ENCODE measurements around the gene HYKK.
"Not testable (repeated sequence)": the region's sequence is repeated elsewhere in the genome, so short reads cannot be mapped to it uniquely, and the experiment has no call there.

Gene HYKK, protein sequence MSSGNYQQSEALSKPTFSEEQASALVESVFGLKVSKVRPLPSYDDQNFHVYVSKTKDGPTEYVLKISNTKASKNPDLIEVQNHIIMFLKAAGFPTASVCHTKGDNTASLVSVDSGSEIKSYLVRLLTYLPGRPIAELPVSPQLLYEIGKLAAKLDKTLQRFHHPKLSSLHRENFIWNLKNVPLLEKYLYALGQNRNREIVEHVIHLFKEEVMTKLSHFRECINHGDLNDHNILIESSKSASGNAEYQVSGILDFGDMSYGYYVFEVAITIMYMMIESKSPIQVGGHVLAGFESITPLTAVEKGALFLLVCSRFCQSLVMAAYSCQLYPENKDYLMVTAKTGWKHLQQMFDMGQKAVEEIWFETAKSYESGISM

GRCh38 chr15:78506971-78507830 lies at the start of gene HYKK:
Gene HYKK, plus strand, starts transcription at chr15:78507577. Its CDS starts 5,512 bp downstream, at chr15:78513089.
- TF ChIP-seq POLR2A (IDR thresholded peaks at IDR 0.05; ENCODE audit: low read length): no peak
- TF ChIP-seq GATA1 (IDR thresholded peaks at IDR 0.05; ENCODE audit: low read depth, low read length): no peak
- peak; percentile 68 to 69 for DNase-seq

DNA sequence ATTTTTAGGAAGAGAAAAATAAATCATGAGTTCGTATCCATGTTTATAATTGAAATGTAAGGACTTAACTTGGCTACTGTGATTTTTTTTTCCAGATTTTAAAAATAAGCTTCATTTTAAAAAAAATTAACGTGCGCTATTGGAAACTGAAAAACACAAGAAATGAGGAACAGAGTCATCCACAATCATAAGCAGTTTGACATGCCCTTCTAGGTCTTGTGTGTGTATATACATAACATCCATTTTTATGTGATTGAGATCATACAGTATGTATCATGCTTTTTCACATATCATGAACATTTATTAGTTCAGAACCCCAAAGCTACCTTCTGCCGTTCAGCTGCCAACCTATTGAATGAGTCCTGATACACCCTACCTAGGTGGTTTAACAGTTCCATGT lies 46.6 kb upstream of the HYKK start:
- DNase-seq: no peak
- TF ChIP-seq POLR2A (IDR thresholded peaks at IDR 0.05; ENCODE audit: low read length) (no peak), GATA1 (IDR thresholded peaks at IDR 0.05; ENCODE audit: low read depth, low read length) (no peak)

- TF ChIP-seq POLR2A (IDR thresholded peaks at IDR 0.05; ENCODE audit: low read length) (no peak), GATA1 (IDR thresholded peaks at IDR 0.05; ENCODE audit: low read depth, low read length) (no peak)
- DNase-seq: no peak
These were observed 46.0 kb upstream of the HYKK start for GRCh38 chr15:78461171-78461888.

GRCh38 chr15:78469031-78469430 lies 38.3 kb upstream of the HYKK start:
- no peak for TF ChIP-seq GATA1 (IDR thresholded peaks at IDR 0.05; ENCODE audit: low read depth, low read length)
- no peak for TF ChIP-seq POLR2A (IDR thresholded peaks at IDR 0.05; ENCODE audit: low read length)
- DNase-seq: no peak

- DNase-seq: no peak
- TF ChIP-seq POLR2A (IDR thresholded peaks at IDR 0.05; ENCODE audit: low read length) (no peak), GATA1 (IDR thresholded peaks at IDR 0.05; ENCODE audit: low read depth, low read length) (no peak)
These were observed 30.1 kb upstream of the HYKK start for GRCh38 chr15:78477295-78477694.

DNA sequence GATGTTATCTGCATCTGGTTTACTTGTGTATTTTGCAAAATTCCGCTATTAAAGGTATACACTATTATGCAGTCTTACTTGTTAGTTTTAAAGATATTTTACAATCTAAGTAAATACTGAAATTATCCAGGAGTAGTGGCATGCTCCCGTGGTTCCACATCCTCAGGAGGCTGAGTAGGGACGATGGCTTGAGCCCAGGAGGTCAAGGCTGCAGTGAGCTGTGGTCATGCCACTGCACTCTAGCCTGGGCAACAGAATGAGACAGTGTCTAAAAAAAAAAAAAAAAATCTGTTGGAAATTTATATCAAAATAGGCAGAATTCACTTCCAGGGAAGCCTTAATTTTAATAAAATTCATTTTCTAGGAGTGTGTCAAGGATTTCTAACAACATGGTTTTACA lies 27.7 kb upstream of the HYKK start:
- DNase-seq: no peak
- no peak for TF ChIP-seq GATA1 (IDR thresholded peaks at IDR 0.05; ENCODE audit: low read depth, low read length)
- no peak for TF ChIP-seq POLR2A (IDR thresholded peaks at IDR 0.05; ENCODE audit: low read length)

GRCh38 chr15:78481917-78482316 lies 25.5 kb upstream of the HYKK start:
- no peak for DNase-seq
- TF ChIP-seq GATA1 (IDR thresholded peaks at IDR 0.05; ENCODE audit: low read depth, low read length) (no peak), POLR2A (IDR thresholded peaks at IDR 0.05; ENCODE audit: low read length) (no peak)

DNA sequence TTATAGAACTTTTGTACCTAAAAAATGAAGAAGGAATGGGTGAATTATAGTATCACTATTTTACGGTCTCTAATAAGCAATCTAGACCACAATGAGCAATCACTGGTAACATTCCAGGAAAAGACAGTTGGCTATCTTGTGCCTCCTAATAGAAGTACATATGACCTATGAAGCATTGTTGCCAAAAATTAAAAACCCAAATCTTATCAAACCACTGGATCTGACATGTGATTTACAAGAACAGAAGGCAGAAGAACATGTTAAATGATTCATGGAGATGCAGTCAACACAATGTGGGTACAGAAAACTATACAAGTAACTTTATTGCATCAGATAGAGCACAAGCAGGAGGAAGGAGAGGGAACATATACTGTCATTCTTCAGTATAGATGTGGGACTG lies 14.5 kb upstream of the HYKK start:
- TF ChIP-seq GATA1 (IDR thresholded peaks at IDR 0.05; ENCODE audit: low read depth, low read length): no peak
- TF ChIP-seq POLR2A (IDR thresholded peaks at IDR 0.05; ENCODE audit: low read length): no peak
- peak in 1 of 2 experiments; percentile 26 for DNase-seq

GRCh38 chr15:78501857-78502256 lies 5.5 kb upstream of the HYKK start:
- TF ChIP-seq GATA1 (IDR thresholded peaks at IDR 0.05; ENCODE audit: low read depth, low read length) (no peak), POLR2A (IDR thresholded peaks at IDR 0.05; ENCODE audit: low read length) (no peak)
- DNase-seq: no peak

DNA sequence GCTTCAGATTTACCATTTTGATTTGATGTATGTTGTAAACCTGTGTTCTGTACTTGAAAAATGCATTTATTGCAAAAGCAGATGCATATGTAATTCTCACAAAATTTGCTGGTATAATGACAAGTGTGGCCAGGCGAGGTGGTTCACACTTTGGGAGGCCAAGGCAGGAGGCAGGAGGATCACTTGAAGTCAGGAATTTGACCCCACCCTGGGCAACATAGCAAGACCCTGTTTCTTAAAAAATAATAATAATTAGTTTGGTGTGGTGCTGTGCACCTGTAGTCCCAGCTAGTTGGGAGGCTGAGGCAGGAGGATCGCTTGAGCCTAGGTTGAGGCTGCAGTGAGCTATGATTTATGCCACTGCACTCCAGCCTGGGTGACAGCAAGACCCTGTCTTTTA lies 4.7 kb upstream of the HYKK start:
- TF ChIP-seq GATA1 (IDR thresholded peaks at IDR 0.05; ENCODE audit: low read depth, low read length) (no peak), POLR2A (IDR thresholded peaks at IDR 0.05; ENCODE audit: low read length) (no peak)
- no peak for DNase-seq

DNA sequence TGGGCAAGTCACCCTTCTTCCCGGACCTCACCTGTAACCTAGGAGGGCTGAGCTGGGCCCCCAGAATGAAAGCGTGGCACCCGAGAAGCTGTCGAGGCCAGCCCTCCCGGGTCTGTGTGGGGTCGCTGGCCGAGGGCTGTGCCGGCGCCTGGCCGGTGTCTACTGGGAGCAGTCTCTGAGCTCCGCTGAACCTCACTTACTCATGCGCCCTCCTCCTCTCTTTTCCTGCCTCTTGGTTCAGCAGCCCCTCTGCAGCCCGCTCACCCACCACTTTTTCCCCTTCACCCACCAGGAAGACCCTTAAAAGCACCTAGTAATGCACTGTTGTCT lies 419 bp downstream of the HYKK start:
- TF ChIP-seq GATA1 (IDR thresholded peaks at IDR 0.05; ENCODE audit: low read depth, low read length) (no peak), POLR2A (IDR thresholded peaks at IDR 0.05; ENCODE audit: low read length) (no peak)

GRCh38 chr15:78508272-78508671 lies 895 bp downstream of the HYKK start:
- TF ChIP-seq GATA1 (IDR thresholded peaks at IDR 0.05; ENCODE audit: low read depth, low read length): no peak
- no peak for TF ChIP-seq POLR2A (IDR thresholded peaks at IDR 0.05; ENCODE audit: low read length)

More for the DNA sequence above, 419 bp downstream of the HYKK start:
- no peak for DNase-seq

GRCh38 chr15:78509726-78510312 lies 2.4 kb downstream of the HYKK start:
- no peak for DNase-seq
- TF ChIP-seq GATA1 (IDR thresholded peaks at IDR 0.05; ENCODE audit: low read depth, low read length) (no peak), POLR2A (IDR thresholded peaks at IDR 0.05; ENCODE audit: low read length) (no peak)

More at GRCh38 chr15:78508272-78508671, 895 bp downstream of the HYKK start:
- DNase-seq: no peak

DNA sequence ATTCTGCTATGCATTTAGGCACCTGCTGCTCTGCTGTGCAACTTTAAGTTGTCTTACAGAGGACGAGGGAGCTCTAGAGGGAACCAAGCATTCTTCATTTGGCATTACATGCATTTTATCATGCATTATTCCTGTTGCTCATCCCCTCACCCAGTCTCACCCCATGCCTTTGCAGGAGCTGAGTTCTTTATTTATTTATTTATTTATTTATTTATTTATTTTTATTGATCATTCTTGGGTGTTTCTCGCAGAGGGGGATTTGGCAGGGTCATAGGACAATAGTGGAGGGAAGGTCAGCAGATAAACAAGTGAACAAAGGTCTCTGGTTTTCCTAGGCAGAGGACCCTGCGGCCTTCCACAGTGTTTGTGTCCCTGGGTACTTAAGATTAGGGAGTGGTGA lies 12.7 kb downstream of the HYKK start:
- not testable (repeated sequence) for DNase-seq

Data from erythroblast (primary cell).